Stimulated activated CD4-positive, alpha-beta T cell treated with anti-CD3 and anti-CD28 coated beads, Interleukin-12 subunit alpha, Interleukin-12 subunit beta, amount 100 ng/mL, for 4 hours (primary cell): ENCODE results near the gene ETS2.
A peak's percentile ranks its signal among the peaks of the same experiment; 100 is the strongest.

Experiments used
- DNase-seq: peaks from one replicate; pipeline ENCODE4 v3.0.0-alpha.2; 2020

ETS2 gene

GRCh38 chr21:38802050-38803026, 3.4 kb upstream of the ETS2 start:
- no peak for DNase-seq

DNA sequence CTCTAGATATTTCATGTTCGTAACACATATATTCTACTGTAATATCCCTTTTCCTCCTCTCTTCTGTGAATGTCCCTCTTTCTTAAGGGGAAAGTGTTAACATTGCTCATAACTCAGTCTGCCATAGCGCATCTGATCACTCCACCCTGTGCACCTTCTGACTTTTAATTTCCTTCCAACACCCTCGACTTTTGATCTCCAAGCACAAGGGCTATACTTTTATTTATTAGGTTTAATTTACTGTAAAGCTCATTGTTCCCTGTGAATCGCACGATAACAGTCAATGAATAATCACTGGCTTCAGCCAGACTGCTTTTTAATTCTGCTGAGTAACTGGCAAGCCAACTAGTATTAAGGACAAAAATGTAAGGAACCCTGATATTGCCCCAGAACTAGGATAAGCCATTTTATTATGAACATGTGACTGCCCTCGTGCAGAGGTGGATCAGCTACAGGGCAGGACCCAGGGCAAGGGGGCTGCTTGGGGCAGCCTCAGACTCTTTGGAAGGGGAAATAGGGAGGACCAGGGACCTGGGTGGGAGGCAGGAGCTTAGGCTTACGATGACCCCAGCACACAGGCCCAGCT, 2.6 kb upstream of the ETS2 start:
- no peak for DNase-seq

DNA sequence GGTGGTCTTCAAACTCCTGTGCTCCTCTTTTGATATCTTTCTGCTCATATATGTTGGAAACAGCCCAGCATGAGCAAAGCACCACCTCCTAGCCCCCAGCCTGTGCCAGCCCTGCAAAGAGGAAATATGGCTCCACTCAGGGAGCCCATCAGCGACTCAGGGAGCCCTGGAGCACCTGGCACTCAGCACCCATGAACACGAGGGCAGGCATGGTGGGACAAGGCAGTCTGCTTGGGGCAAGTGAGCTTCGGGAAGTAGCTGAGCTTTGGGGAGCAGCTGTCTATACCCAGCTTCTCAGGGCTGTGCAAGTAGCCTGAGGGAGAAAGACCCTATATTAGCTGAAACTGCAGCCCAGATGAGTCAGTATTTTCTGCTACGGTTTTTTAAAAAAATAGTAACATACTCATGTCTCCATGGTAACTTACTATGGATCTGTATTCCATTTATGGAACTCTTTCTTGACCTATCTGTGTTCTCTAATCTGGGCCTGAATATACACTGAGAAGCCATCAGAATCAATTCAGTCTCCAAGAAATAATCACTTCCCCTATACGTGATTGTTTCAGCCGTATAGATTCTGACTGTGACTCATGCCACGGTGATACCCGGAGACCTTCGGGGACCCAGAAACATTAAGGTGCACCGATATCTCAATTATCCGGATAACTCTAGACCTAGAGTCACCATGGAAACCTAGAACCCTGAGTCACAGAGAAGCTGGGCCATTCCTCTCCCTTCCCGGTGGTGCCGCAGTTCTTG, 1.5 kb upstream of the ETS2 start:
- no peak for DNase-seq

GRCh38 chr21:38804789-38805327, 871 bp upstream of the ETS2 start:
- peak; percentile 34 for DNase-seq

GRCh38 chr21:38806153-38806941, 618 bp downstream of the ETS2 start:
- peak; percentile 24 for DNase-seq

GRCh38 chr21:38806942-38807284, 1.2 kb downstream of the ETS2 start:
- no peak for DNase-seq

DNA sequence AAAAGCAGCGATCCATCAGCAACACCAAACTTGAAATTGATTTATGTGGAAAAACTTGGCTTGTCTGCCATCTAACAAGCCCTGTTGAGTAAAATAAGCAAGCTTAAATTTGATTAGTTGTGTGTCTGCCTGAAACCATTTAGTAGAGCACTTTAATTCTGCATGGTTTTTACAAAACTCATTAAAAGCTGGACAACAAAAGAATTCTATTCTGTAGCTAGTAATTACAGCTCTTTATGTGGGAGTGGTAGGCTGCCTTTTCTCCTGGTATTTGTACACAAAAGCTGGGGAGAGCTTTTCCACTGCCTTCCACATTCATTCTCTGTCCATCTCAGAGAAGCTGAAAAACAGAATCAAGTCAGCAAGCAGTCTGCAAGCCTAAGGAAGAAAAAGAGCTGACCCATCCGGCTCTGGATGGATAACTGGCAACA, 1.7 kb downstream of the ETS2 start:
- DNase-seq = no peak

GRCh38 chr21:38807986-38808385, 2.3 kb downstream of the ETS2 start:
- no peak for DNase-seq

- no peak for DNase-seq
These were observed 3.6 kb downstream of the ETS2 start for GRCh38 chr21:38809198-38809878.

DNA sequence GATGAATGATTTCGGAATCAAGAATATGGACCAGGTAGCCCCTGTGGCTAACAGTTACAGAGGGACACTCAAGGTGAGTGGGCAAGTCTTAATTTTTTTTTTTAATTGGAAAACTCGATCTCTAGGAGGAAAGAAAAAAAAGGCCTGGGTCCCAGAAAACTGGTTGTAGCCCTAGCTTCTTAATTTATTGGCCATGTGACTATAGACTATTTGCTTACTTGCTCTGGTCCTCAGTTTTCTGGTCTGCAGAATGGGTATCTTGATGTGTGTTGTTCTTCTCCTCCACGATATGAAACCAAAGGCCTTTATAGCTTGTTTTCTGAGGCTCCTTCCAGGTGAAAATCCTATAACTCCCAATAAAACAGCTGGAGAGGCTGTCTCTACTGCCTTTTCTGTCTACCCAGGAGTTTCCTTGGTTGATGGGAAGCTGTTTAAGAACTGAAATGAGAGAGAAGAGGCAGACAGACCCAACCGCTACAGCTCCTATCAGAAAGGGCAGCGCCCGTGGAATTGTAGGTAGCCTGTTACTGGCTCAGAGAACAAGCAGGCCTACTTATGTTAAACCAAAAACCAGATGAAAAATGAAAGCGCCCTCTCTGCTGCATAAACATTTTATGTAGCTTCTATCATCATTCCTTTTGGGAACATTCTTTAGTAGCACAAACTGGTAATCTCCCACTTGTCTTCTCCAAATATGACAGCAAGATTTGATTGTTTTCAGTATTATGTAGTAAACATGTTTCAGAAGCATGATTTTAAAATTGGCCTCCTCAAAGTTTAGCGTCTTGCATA, 4.5 kb downstream of the ETS2 start:
- DNase-seq = no peak

GRCh38 chr21:38810826-38811164, 5.1 kb downstream of the ETS2 start:
- DNase-seq = no peak

- DNase-seq = no peak
These were observed 5.5 kb downstream of the ETS2 start for GRCh38 chr21:38811257-38811656.

DNA sequence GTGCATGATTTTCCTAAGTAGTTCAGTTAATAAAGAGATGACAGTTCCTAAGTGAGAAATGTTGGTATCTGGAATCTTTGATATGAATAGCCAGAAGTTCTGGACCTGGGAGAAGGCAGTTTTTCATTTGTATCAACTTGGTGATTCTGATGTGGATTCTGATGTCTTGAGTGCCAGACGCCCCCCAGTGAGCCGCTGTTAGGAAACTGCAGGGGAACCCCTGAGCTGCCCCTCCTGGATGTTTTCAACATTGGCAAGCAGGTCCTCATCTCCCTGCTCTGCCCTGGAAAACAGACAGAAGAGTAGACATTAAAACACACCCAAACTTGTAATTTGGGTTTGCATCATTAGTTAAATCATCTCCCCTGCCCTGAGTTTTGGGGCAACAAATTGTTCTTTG, 7.4 kb downstream of the ETS2 start:
- DNase-seq = no peak

DNA sequence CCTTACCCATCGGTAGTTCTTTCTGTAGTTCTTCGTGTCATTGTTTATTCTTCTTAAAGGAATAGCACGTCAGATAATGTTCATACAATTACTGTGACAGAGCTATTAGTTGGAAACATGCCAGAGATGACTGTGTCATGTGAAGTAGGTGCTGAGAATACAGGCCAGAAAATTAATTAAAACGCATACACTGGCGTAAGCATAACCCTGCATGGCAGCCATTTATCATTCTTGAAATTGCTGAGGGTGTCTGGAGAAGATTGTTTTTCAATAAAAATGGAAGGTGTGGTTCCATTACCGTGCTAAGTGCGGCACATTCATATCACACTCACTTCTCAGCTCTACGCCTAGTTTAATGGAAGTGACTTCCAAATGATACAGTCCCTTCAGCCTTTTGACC, 7.8 kb downstream of the ETS2 start:
- DNase-seq = no peak

- no peak for DNase-seq
These were observed 8.7 kb downstream of the ETS2 start for GRCh38 chr21:38814126-38815059.

DNA sequence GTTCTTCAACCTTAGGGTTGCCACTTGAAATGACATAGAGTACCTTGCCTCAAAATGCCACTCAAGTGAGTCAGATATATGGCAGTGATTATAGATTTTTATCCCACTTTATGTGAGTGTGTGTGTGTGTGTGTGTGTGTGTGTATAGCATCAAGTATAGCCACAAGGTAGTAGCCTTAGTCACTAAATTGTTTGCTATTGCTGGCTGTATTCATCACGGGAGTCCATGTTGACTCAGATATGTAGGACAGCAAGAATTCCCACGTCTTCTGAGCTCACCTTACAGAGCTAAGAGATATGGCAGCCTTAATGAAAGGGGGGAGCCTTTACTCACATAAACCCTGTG, 9.3 kb downstream of the ETS2 start:
- no peak for DNase-seq

- no peak for DNase-seq
These were observed 10.8 kb downstream of the ETS2 start for GRCh38 chr21:38816400-38816977.

- no peak for DNase-seq
These were observed 11.9 kb downstream of the ETS2 start for GRCh38 chr21:38817371-38818324.

- DNase-seq = no peak
These were observed 12.6 kb downstream of the ETS2 start for GRCh38 chr21:38818325-38818723.
